ENCODE data around the gene SLC17A4. TPM values are rescaled to one million over a fixed set of nuclear protein-coding genes. Genes with fewer than 3 reads are reported as not detected.
"Not testable (repeated sequence)": the region's sequence is repeated elsewhere in the genome, so short reads cannot be mapped to it uniquely, and the experiment has no call there.

The SLC17A4 gene
- total and polyA plus RNA-seq, 8 donors: 0.58 to 12.7 (median 1.5) TPM; not detected in 5

DNA sequence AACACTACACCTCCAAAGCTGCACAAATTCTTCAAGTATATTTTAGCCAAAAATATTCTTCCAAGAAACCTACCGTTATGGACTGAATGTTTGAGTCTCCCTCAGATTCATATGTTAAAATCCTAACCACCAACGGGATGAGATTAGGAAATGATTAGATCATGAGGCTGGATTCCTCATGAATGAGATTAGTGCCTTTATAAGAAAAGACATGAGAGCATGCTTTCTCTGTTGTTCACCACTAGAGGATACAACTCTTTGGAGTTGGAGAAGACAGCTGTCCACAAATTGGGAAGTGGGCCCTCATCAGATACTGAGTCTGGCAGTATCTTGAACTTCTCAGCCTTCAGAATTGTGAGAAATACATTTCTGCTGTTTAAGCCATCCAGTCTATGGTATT is 7.1 kb upstream of the SLC17A4 start:
- no peak for DNase-seq
- Histone ChIP-seq H3K27ac (no peak overlapping the region), H3K4me1 (no peaks in the 10 kb centered on the region), H3K27me3 (no peaks in the 10 kb centered on the region), H3K36me3 (no peaks in the 10 kb centered on the region), H3K4me3 (no peak overlapping the region), H3K9me3 (no peaks in the 10 kb centered on the region)
- intact Hi-C loops (cut with DNase I; ENCODE audit: low total_unique reads): no loop called here
- TF ChIP-seq, protein P1, sequence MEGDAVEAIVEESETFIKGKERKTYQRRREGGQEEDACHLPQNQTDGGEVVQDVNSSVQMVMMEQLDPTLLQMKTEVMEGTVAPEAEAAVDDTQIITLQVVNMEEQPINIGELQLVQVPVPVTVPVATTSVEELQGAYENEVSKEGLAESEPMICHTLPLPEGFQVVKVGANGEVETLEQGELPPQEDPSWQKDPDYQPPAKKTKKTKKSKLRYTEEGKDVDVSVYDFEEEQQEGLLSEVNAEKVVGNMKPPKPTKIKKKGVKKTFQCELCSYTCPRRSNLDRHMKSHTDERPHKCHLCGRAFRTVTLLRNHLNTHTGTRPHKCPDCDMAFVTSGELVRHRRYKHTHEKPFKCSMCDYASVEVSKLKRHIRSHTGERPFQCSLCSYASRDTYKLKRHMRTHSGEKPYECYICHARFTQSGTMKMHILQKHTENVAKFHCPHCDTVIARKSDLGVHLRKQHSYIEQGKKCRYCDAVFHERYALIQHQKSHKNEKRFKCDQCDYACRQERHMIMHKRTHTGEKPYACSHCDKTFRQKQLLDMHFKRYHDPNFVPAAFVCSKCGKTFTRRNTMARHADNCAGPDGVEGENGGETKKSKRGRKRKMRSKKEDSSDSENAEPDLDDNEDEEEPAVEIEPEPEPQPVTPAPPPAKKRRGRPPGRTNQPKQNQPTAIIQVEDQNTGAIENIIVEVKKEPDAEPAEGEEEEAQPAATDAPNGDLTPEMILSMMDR (IDR thresholded peaks at IDR 0.05): no peak
- TF ChIP-seq POLR2AphosphoS5 (IDR thresholded peaks at IDR 0.05) (no peak), EP300 (IDR thresholded peaks at IDR 0.05) (no peak), POLR2A (IDR thresholded peaks at IDR 0.05) (no peak)
- 84 to 95% (median 87%) methylated on average over 2 of the region's 2 CpGs for WGBS, 5 donors

DNA sequence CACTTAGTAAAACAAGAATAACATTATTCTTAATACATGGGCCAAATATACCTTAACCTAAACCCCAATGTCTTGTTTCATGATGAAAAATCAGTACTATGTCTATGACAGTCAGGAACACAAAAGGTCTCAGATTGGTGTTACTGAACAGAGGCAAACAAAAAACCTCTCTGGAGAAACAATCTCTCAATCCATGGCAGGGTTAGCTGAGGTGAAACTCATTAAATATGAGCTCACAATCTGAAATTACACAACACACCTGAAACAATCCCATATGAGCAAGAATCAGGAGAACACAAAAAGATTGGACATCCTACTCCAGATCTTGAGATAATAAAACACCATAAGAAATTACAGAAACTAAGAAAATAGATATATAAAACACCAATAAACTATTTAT is 6.5 kb upstream of the SLC17A4 start:
- no peak overlapping the region for H3K27ac ChIP-seq
- H3K27me3 ChIP-seq: no peaks in the 10 kb centered on the region
- H3K9me3 ChIP-seq: no peaks in the 10 kb centered on the region
- intact Hi-C loops (cut with DNase I; ENCODE audit: low total_unique reads): no loop called here
- H3K36me3 ChIP-seq: no peaks in the 10 kb centered on the region
- no peak overlapping the region for H3K4me3 ChIP-seq
- no peaks in the 10 kb centered on the region for H3K4me1 ChIP-seq
- DNase-seq: no peak
- TF ChIP-seq POLR2AphosphoS5 (IDR thresholded peaks at IDR 0.05): no peak
- TF ChIP-seq EP300 (IDR thresholded peaks at IDR 0.05): no peak
- TF ChIP-seq, protein P1 (IDR thresholded peaks at IDR 0.05): no peak
- TF ChIP-seq POLR2A (IDR thresholded peaks at IDR 0.05): no peak

- H3K4me3 ChIP-seq; H3K9me3 ChIP-seq; intact Hi-C loops (cut with DNase I; ENCODE audit: low total_unique reads); H3K27ac ChIP-seq; DNase-seq; H3K4me1 ChIP-seq; H3K27me3 ChIP-seq; H3K36me3 ChIP-seq: not testable (repeated sequence)
- WGBS, 5 donors: 49 to 68% (median 58%) methylated on average over 17 of the region's 17 CpGs
Observed at GRCh38 chr6:25748601-25749517, 5.7 kb upstream of the SLC17A4 start.

DNA sequence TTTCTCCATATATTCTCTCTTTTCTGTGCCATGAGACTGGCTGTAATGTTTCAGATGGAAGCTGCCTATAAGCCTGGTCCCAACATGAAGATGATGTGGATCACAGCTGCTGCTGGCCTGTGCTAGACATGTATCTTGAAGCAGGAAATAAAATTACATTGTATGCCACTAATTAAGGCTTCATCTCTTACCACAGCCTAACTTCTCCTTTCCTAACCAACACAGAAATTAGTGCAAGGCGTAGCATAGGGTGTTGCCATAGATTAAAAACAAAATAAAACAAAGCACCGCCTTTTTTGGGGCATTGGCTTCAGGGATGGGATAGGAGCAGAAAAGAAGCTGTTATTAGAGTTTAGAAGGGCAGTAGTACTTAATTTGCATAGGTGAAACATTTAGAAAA is 4.7 kb upstream of the SLC17A4 start:
- H3K36me3 ChIP-seq: no peaks in the 10 kb centered on the region
- DNase-seq: no peak
- H3K4me1 ChIP-seq: no peaks in the 10 kb centered on the region
- no peaks in the 10 kb centered on the region for H3K9me3 ChIP-seq
- intact Hi-C loops (cut with DNase I; ENCODE audit: low total_unique reads): no loop called here
- no peak overlapping the region for H3K4me3 ChIP-seq
- 38 to 82% (median 58%) methylated on average over 2 of the region's 2 CpGs for WGBS, 5 donors
- no peak overlapping the region for H3K27ac ChIP-seq
- TF ChIP-seq EP300 (IDR thresholded peaks at IDR 0.05) (no peak), POLR2A (IDR thresholded peaks at IDR 0.05) (no peak), POLR2AphosphoS5 (IDR thresholded peaks at IDR 0.05) (no peak)
- TF ChIP-seq, protein P1 (IDR thresholded peaks at IDR 0.05): no peak
- H3K27me3 ChIP-seq: no peaks in the 10 kb centered on the region

- TF ChIP-seq POLR2A (IDR thresholded peaks at IDR 0.05): no peak
- TF ChIP-seq, protein P1 (IDR thresholded peaks at IDR 0.05): no peak
- TF ChIP-seq POLR2AphosphoS5 (IDR thresholded peaks at IDR 0.05): no peak
- TF ChIP-seq EP300 (IDR thresholded peaks at IDR 0.05): no peak
- no peak overlapping the region for H3K27ac ChIP-seq
- intact Hi-C loops (cut with DNase I; ENCODE audit: low total_unique reads): no loop called here
- H3K4me1 ChIP-seq: no peaks in the 10 kb centered on the region
- no peak overlapping the region for H3K4me3 ChIP-seq
- H3K36me3 ChIP-seq: no peaks in the 10 kb centered on the region
- 52 to 67% (median 60%) methylated on average over 3 of the region's 3 CpGs for WGBS, 5 donors
- H3K27me3 ChIP-seq: no peaks in the 10 kb centered on the region
- DNase-seq: no peak
- H3K9me3 ChIP-seq: no peaks in the 10 kb centered on the region
Observed at GRCh38 chr6:25750906-25751305, 3.6 kb upstream of the SLC17A4 start.

Measured in stomach (tissue), 9 donors.